Kasumi-1 (cell line): ENCODE results near the gene MACROD1.

ENCODE experiments used
- DNase-seq, 2 experiments: peaks; one replicate each; lab custom pipeline; 2025; lab: John Stamatoyannopoulos, UW

The MACROD1 gene

GRCh38 chr11:64112771-64113461 is 53.0 kb downstream of the MACROD1 start:
- no peak for DNase-seq

GRCh38 chr11:64110465-64111375 is 55.2 kb downstream of the MACROD1 start:
- no peak for DNase-seq

DNA sequence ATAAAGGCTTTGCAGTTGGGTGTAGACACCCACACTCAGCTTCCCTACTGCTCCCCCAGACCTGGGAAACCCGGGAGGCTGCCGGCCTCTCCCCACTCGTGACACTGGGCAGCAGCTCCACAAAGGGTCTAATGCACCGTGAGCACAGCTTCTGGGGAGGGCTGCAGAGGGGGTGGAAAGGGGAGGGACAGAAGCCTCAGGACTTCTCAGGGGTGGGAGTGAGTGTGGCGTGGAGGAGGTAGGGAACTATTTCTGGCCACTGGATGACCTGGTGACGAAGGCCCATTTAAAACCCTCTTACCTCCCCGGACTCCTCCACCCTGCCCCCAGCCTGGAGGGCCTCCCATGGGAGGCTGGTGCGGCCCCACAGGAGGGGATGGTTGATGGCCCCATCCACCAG is 56.6 kb downstream of the MACROD1 start:
- DNase-seq, result no peak

GRCh38 chr11:64107303-64107702 is 58.6 kb downstream of the MACROD1 start:
- no peak for DNase-seq

GRCh38 chr11:64104632-64105031 is 61.3 kb downstream of the MACROD1 start:
- DNase-seq, result no peak

GRCh38 chr11:64103277-64103985 is 62.5 kb downstream of the MACROD1 start:
- DNase-seq, result no peak

- DNase-seq, result no peak
Measured at GRCh38 chr11:64102005-64102738, 63.7 kb downstream of the MACROD1 start.

- DNase-seq, result no peak
Measured at GRCh38 chr11:64101461-64101860, 64.5 kb downstream of the MACROD1 start.

GRCh38 chr11:64100782-64101353 is 65.0 kb downstream of the MACROD1 start:
- DNase-seq, result no peak

- DNase-seq, result no peak
Measured at GRCh38 chr11:64100360-64100759, 65.6 kb downstream of the MACROD1 start.

DNA sequence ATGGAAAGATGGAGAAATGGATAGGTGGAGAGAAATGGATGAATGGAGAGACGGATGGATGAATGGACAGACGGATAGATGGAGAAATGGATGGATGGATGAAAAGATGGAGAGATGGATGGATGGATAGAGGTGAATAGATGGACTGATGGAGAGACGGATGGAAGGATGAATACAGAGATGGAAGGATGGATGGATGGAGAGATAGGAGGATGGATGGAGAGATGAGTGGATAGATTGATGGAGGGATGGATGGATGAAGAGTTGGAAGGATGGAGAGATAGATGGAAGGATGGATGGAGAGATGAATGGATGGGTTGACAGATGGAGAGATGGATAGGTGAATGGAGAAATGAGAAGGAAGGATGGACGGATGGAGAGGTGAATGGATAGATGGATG is 66.5 kb downstream of the MACROD1 start:
- DNase-seq, result no peak

DNA sequence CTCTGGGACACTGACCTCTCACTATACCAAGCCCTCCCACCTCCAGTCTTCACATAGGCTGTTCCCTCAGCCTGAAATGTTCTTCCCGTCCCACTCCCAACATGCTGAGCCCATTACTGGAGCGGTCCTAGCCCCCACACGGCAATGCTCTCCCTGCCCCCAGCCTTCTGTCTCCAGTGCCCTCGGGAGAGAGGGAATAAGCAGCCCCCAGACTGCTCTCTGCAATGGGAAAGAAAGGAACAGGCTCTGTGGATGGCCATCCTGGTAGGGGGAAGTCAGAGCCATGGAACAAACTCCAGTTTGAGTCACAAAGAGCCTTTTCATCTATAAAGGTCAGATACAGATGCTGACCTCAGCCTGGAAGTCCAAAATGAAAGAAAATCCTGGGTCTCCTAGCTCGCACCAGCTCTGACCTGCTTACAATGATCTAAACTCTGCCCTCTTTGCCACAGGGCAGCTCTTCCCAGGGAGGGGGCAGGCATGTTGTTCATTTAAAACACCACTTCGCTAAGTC is 67.5 kb downstream of the MACROD1 start:
- no peak for DNase-seq

DNA sequence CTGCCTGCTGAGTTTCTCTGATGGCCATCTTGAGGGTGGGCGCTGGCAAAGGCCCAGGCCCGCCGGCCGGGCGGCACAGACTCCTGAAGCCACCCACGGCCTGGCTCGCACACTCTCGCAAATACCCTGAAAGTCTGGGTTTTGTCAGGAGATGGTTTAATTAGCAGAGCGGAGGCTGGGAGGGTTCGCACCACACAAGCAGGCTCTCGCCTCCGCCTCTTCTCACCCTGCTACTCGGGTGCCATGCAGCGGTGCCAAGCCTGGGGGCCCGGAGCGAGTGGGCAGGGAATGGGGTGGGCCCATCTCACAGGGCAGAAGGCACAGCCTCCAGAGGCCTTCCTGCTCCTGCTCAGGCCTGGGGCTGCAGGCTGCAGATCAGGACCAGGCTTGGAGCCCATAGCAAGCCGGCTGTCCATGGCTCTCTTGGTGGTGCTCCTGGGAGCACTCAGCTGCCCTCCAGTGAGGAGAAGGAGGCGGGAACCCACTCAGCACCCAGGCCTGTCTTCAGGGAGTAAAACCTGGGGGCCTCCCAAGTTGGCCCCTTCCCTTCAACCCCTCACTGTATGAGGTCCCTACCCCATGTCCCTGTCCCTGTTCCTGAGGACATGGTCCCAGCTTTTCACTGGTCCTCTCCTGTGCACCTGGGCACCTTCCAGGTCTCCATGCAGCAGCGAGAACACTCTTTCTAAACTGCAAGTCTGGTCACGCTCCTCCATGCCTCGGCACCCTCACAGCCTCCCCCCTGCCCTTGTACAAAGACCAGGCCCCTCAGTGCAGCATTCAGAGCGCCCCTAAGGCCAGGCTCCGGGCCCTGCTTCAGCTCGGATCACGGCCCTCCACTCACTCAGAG is 68.2 kb downstream of the MACROD1 start:
- DNase-seq, result no peak

DNA sequence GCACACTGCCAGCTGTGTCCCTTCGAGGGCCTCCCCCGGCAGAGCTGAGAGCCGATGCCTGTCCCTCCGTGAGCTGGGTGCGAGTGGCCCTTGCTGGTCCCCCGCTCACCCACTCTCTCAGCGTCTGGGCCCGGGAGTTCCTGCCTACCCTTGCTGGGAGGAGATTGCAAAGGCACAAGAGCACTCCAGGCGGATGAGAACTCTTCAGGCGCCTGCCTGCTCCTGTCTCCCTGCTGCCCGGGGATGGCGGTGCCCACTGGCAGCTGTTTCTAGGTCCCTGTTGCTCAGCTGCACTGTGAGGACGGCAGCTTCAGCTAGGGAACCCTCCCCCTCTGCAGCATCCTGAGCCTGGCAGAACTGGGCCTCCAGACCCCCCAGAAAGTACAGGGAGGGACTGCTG is 69.1 kb downstream of the MACROD1 start:
- DNase-seq, result no peak

DNA sequence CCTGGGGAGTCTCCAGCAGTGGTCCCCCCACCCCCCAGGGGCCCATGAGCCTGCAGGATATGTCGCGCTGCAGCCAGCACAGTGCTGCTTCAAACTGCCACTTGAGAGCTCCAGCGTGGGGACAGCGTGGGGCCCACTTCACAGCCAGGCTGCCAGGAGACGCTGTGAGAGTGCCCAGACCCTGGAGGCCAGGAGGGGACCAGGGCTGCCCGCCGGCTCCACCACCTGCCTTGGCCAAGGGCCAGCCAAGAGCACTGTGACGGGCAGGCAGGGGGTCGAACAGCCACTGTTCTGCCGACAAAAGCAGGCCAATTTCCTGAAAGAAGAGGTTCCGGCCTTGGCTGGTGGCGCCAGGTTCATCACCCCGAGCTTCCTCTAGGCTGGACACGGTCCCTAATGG is 70.0 kb downstream of the MACROD1 start:
- DNase-seq, result no peak

GRCh38 chr11:64095273-64095817 is 70.6 kb downstream of the MACROD1 start:
- DNase-seq, result no peak

GRCh38 chr11:64094463-64095260 is 71.3 kb downstream of the MACROD1 start:
- no peak for DNase-seq

DNA sequence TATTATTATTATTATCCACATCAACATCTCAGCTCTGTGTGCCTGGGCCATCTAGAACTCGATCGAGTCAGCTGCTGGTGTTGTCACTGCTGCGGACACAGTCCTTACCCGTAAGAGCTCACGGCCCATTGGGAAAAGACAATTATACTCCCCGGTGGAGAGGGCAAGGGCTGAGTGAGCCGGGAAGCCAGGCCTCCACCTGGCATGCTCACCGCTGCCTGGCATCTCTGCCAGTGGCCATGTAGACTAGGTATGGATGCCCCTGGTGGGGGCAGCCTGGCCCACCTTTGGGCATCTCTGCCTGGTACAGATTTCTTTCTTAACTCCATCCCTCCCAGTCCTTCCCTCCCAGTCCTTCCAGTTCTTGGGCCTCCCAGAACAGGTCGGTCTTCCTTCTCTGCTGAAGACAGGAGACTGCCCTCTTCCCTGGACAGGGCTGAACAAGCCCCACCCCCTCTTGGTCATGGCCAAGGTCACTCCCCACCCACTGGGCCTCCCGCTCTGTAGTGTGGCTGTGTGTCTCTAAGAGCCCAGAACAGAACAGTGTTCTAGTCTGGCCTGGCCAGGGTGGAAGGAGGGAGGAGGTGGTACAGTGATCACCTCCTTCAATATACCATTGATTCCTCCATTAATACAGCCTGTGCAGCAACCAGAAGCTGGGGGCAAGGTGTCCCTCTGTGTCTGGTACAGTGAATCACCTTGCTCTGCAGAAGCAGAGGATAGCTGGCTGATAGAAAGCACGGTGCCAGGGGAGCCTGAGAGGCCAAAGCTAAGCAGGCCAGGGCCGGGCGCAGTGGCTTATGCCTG is 72.5 kb downstream of the MACROD1 start:
- no peak for DNase-seq

GRCh38 chr11:64092761-64093136 is 73.2 kb downstream of the MACROD1 start:
- DNase-seq, result no peak
